ENCODE results near the gene MPRIP.

Gene MPRIP

GRCh38 chr17:17021194-17021863, 20.9 kb upstream of the MPRIP start (continued):
- TF ChIP-seq ZNF398 (tag by site-specific recombination; IDR thresholded peaks at IDR 0.05) (no peak), ZNF184 (tag by site-specific recombination; IDR thresholded peaks at IDR 0.05) (no peak), ZBTB8A (tag by site-specific recombination; IDR thresholded peaks at IDR 0.05) (no peak), ZNF350 (tag by site-specific recombination; IDR thresholded peaks at IDR 0.05) (no peak), GLI2 (tag by site-specific recombination; IDR thresholded peaks at IDR 0.05; ENCODE audit: borderline replicate concordance, low read depth) (no peak), ZNF24 (tag by site-specific recombination; IDR thresholded peaks at IDR 0.05) (no peak), ZFP3 (tag by site-specific recombination; IDR thresholded peaks at IDR 0.05; ENCODE audit: low read depth) (no peak), KLF9 (tag by site-specific recombination; IDR thresholded peaks at IDR 0.05; ENCODE audit: low read depth) (0 out of 2 replicates have a peak, but pooled peaks have one; percentile 23), ZBTB20 (tag by site-specific recombination; IDR thresholded peaks at IDR 0.05) (no peak), ZNF155 (tag by site-specific recombination; IDR thresholded peaks at IDR 0.05) (no peak), ZNF394 (tag by site-specific recombination; IDR thresholded peaks at IDR 0.05; ENCODE audit: borderline replicate concordance) (no peak), HIC1 (tag by site-specific recombination; IDR thresholded peaks at IDR 0.05) (peak; percentile 68), ZIC2 (tag by site-specific recombination; IDR thresholded peaks at IDR 0.05) (peak; percentile 90), ZNF514 (tag by site-specific recombination; IDR thresholded peaks at IDR 0.05) (no peak), ZBTB49 (tag by site-specific recombination; IDR thresholded peaks at IDR 0.05; ENCODE audit: low read depth) (no peak), ZNF362 (tag by site-specific recombination; IDR thresholded peaks at IDR 0.05) (no peak), ZNF211 (tag by site-specific recombination; IDR thresholded peaks at IDR 0.05; ENCODE audit: low read depth) (no peak), HOXD13 (CRISPR knock-in tag; IDR thresholded peaks at IDR 0.05; ENCODE audit: borderline replicate concordance) (no peak), ZNF624 (tag by site-specific recombination; IDR thresholded peaks at IDR 0.05) (no peak), ZNF843 (tag by site-specific recombination; IDR thresholded peaks at IDR 0.05) (no peak), ZNF548 (tag by site-specific recombination; IDR thresholded peaks at IDR 0.05) (no peak), BCL11A (tag by site-specific recombination; IDR thresholded peaks at IDR 0.05; ENCODE audit: low read depth) (no peak), ZNF639 (tag by site-specific recombination; IDR thresholded peaks at IDR 0.05) (no peak), ZNF324 (tag by site-specific recombination; IDR thresholded peaks at IDR 0.05) (no peak), GLIS2 (tag by site-specific recombination; IDR thresholded peaks at IDR 0.05) (peak; percentile 50), GLI4 (tag by site-specific recombination; IDR thresholded peaks at IDR 0.05) (no peak), ZNF239 (tag by site-specific recombination; IDR thresholded peaks at IDR 0.05) (no peak), ZSCAN4 (tag by site-specific recombination; IDR thresholded peaks at IDR 0.05) (no peak), ZNF423 (tag by site-specific recombination; IDR thresholded peaks at IDR 0.05) (no peak), EGR2 (tag by site-specific recombination; IDR thresholded peaks at IDR 0.05; ENCODE audit: low read depth) (peak; percentile 94), ZNF416 (tag by site-specific recombination; IDR thresholded peaks at IDR 0.05) (no peak), ZSCAN30 (tag by site-specific recombination; IDR thresholded peaks at IDR 0.05) (no peak)
